Neural crest cell (in vitro differentiated cells): Measurements from ENCODE around the gene TMEM129. TPM values are rescaled to one million over a fixed set of nuclear protein-coding genes. Genes with fewer than 3 reads are reported as not detected.

Source experiments
- DNase-seq: peaks from one replicate; pipeline ENCODE4 v3.0.0; 2021; ENCODE audit warnings: low read depth, mixed read lengths, low spot score
- H3K27ac Mint-ChIP-seq: one replicate; pipeline ENCODE4 v1.8.0; 2021; ENCODE audit warnings: mild to moderate bottlenecking, mixed read lengths; ENCODE audit not compliant: unreplicated experiment
- H3K27me3 Mint-ChIP-seq: 2 replicates; pipeline ENCODE4 v1.8.0; 2021; ENCODE audit warnings: low read depth, mild to moderate bottlenecking, mixed read lengths
- H3K36me3 Mint-ChIP-seq: 2 replicates; pipeline ENCODE4 v1.8.0; 2021; ENCODE audit warnings: low read depth, mild to moderate bottlenecking, mixed read lengths
- H3K4me1 Mint-ChIP-seq: 2 replicates; pipeline ENCODE4 v1.8.0; 2021; ENCODE audit warnings: mixed read lengths
- H3K4me3 Mint-ChIP-seq: one replicate; pipeline ENCODE4 v1.8.0; 2021; ENCODE audit warnings: mild to moderate bottlenecking, mixed read lengths
- H3K9me3 Mint-ChIP-seq: 2 replicates; pipeline ENCODE4 v1.8.0; 2021; ENCODE audit warnings: mixed read lengths
- total RNA-seq: library from RNA; stranded (reverse); gene quantifications from 2 replicates; pipeline ENCODE4 v1.2.1, GENCODE V29; 2021
- TF ChIP-seq, protein P1 (sequence below): fragments of 200-600 bp; sonication (generic); conservative IDR thresholded peaks from 2 replicates; pipeline ENCODE4 v1.5.0; 2021; ENCODE audit warnings: antibody characterized with exemption, mild to moderate bottlenecking

TMEM129 gene
- total RNA-seq, 1 donor from 2014 or later, result 37.4 TPM

- no peaks in the 10 kb centered on the region for H3K27me3 Mint-ChIP-seq
- no peaks in the 10 kb centered on the region for H3K9me3 Mint-ChIP-seq
- H3K4me1 Mint-ChIP-seq, result no peaks in the 10 kb centered on the region
- H3K36me3 Mint-ChIP-seq, result no peaks in the 10 kb centered on the region
- TF ChIP-seq, protein P1, sequence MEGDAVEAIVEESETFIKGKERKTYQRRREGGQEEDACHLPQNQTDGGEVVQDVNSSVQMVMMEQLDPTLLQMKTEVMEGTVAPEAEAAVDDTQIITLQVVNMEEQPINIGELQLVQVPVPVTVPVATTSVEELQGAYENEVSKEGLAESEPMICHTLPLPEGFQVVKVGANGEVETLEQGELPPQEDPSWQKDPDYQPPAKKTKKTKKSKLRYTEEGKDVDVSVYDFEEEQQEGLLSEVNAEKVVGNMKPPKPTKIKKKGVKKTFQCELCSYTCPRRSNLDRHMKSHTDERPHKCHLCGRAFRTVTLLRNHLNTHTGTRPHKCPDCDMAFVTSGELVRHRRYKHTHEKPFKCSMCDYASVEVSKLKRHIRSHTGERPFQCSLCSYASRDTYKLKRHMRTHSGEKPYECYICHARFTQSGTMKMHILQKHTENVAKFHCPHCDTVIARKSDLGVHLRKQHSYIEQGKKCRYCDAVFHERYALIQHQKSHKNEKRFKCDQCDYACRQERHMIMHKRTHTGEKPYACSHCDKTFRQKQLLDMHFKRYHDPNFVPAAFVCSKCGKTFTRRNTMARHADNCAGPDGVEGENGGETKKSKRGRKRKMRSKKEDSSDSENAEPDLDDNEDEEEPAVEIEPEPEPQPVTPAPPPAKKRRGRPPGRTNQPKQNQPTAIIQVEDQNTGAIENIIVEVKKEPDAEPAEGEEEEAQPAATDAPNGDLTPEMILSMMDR, result no peak
- no peak overlapping the region for H3K4me3 Mint-ChIP-seq
- no peak for DNase-seq
- no peak overlapping the region for H3K27ac Mint-ChIP-seq
Measured at GRCh38 chr4:1749370-1749769, 28.2 kb upstream of the TMEM129 start.

- no peaks in the 10 kb centered on the region for H3K36me3 Mint-ChIP-seq
- DNase-seq, result peak; percentile 96
- no peak overlapping the region for H3K4me3 Mint-ChIP-seq
- TF ChIP-seq, protein P1, result peak; percentile 98
- H3K4me1 Mint-ChIP-seq, result no peaks in the 10 kb centered on the region
- H3K27ac Mint-ChIP-seq, result no peak overlapping the region
- H3K27me3 Mint-ChIP-seq, result no peaks in the 10 kb centered on the region
- H3K9me3 Mint-ChIP-seq, result no peaks in the 10 kb centered on the region
Measured at GRCh38 chr4:1748465-1748995, 27.4 kb upstream of the TMEM129 start.

DNA sequence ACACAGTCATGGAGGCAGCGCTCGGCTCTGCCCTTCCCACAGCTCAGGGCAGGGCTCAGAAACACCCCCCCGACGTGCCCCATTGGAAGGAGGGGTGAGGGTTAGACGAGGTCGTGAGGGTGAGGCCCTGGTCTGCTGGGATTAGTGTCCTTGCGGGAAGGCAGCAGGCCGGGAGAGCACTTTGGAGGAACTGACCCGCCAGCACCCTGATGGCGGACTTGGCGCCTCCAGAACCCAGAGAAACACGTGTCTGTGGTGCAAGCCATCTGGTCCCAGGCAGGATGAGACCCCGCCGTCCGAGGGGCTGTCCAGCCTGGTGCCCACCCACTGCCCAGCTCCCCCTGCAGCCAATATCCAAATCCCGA lies 26.5 kb upstream of the TMEM129 start:
- Mint-ChIP-seq H3K4me1 (no peaks in the 10 kb centered on the region), H3K27me3 (no peaks in the 10 kb centered on the region), H3K9me3 (no peaks in the 10 kb centered on the region), H3K4me3 (no peak overlapping the region), H3K27ac (no peak overlapping the region), H3K36me3 (no peaks in the 10 kb centered on the region)
- no peak for DNase-seq
- TF ChIP-seq, protein P1, result no peak

- TF ChIP-seq, protein P1, result no peak
- Mint-ChIP-seq H3K4me3 (no peak overlapping the region), H3K9me3 (no peaks in the 10 kb centered on the region), H3K27me3 (no peaks in the 10 kb centered on the region), H3K4me1 (no peaks in the 10 kb centered on the region), H3K27ac (no peak overlapping the region), H3K36me3 (no peaks in the 10 kb centered on the region)
- no peak for DNase-seq
Measured at GRCh38 chr4:1746919-1747602, 25.9 kb upstream of the TMEM129 start.

DNA sequence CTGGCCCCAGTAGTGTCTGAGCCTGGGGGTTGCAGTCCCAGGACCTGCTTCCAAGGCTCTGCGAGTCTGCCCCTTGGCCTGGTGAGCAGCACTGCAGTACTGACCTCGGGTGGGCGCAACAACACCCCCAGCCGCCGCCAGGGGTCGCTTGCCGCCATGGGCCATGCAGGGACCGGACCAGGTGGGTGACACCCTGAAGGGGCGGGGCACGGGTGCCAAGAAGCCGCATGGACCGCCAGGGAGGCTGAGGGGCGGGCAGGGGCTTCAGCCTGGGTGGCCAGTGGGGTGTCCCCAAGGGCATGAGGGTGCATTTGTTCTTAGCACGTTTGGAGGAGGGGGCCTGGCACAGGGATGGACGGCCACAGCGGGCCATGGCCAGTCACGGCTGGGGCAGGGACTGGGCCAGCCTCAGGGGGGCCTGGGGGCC lies 25.2 kb upstream of the TMEM129 start:
- no peaks in the 10 kb centered on the region for H3K27me3 Mint-ChIP-seq
- DNase-seq, result peak; percentile 97
- peaks cover 3% of the 10 kb centered on the region for H3K36me3 Mint-ChIP-seq
- no peak overlapping the region for H3K4me3 Mint-ChIP-seq
- H3K4me1 Mint-ChIP-seq, result no peaks in the 10 kb centered on the region
- no peak overlapping the region for H3K27ac Mint-ChIP-seq
- TF ChIP-seq, protein P1, result peak; percentile 91
- H3K9me3 Mint-ChIP-seq, result no peaks in the 10 kb centered on the region
